SK-N-SH (cell line): ENCODE data around the gene COL12A1. TPM values are rescaled to one million over a fixed set of nuclear protein-coding genes. Genes with fewer than 3 reads are reported as not detected.

ENCODE experiments used
- CTCF ChIA-PET: fragments of 300-600, 350-600 bp; formaldehyde crosslinking; extraction: SDS; loops from one replicate; lab custom pipeline; 2021; lab: Yijun Ruan, JAX
- POLR2A ChIA-PET: fragments of 350-600 bp; sonication (Branson Sonifier 250); formaldehyde crosslinking; extraction: SDS; loops from one replicate; lab custom pipeline; 2020; ENCODE audit warnings: antibody characterized with exemption, inconsistent platforms; lab: Yijun Ruan, JAX
- DNase-seq: peaks from one replicate; pipeline ENCODE4 v3.0.0; 2012
- H2AFZ ChIP-seq: fragments of 200-600 bp; sonication (generic); 2 replicates; pipeline ENCODE4 v1.8.1; 2016; ENCODE audit warnings: antibody characterized with exemption, mild to moderate bottlenecking, low read depth
- H3F3A ChIP-seq: fragments of 200-600 bp; sonication (generic); replicated peaks from 2 replicates; pipeline ENCODE3; 2016; ENCODE audit warnings: antibody characterized with exemption, mild to moderate bottlenecking; ENCODE audit not compliant: insufficient read depth
- H3K27ac ChIP-seq, 2 experiments: fragments of 200-500 bp in 1 of 2; fragments of 200-600 bp in 1 of 2; sonication (Bioruptor generic) in 1 of 2; sonication (generic), shearing (Covaris generic) in 1 of 2; 2 replicates each; pipeline versions ENCODE4 v1.5.1 to v1.6.1; 2014 to 2016; ENCODE audit warnings: low read depth in 2 of 2, inconsistent platforms in 1 of 2, low read length in 1 of 2, mild to moderate bottlenecking in 1 of 2, mixed read lengths in 1 of 2
- H3K27me3 ChIP-seq: fragments of 200-600 bp; sonication (generic), shearing (Covaris generic); 2 replicates; pipeline ENCODE4 v1.6.1; 2016; ENCODE audit warnings: mixed run types; ENCODE audit not compliant: insufficient read depth
- H3K36me3 ChIP-seq, 2 experiments: fragments of 200-500 bp in 1 of 2; fragments of 200-600 bp in 1 of 2; sonication (Bioruptor generic) in 1 of 2; sonication (generic) in 1 of 2; replicated peaks in 1 of 2; 2 replicates each; pipeline versions ENCODE3 to v1.5.1; 2014 to 2016; ENCODE audit warnings: low read length in 1 of 2, mild to moderate bottlenecking in 1 of 2; ENCODE audit not compliant: insufficient read depth in 2 of 2, control insufficient read depth in 1 of 2
- H3K4me1 ChIP-seq, 2 experiments: fragments of 200-500 bp in 1 of 2; fragments of 200-600 bp in 1 of 2; sonication (Bioruptor generic) in 1 of 2; sonication (generic), shearing (Covaris generic) in 1 of 2; 2 replicates each; pipeline versions ENCODE4 v1.5.1 to v1.6.1; 2014 to 2016; ENCODE audit warnings: low read depth in 1 of 2, low read length in 1 of 2, mixed run types in 1 of 2; ENCODE audit not compliant: insufficient read depth in 2 of 2, control insufficient read depth in 1 of 2
- H3K4me2 ChIP-seq: fragments of 200-600 bp; sonication (generic), shearing (Covaris generic); 2 replicates; pipeline ENCODE4 v1.6.1; 2017; ENCODE audit warnings: mixed run types
- H3K4me3 ChIP-seq, 2 experiments: fragments of 200-500 bp in 1 of 2; fragments of 200-600 bp in 1 of 2; sonication (Bioruptor generic) in 1 of 2; sonication (generic), shearing (Covaris generic) in 1 of 2; 2 replicates each; pipeline versions ENCODE4 v1.5.1 to v1.8.1; 2014 to 2016; ENCODE audit warnings: low read depth in 2 of 2, inconsistent platforms in 1 of 2, low read length in 1 of 2, mild to moderate bottlenecking in 1 of 2, mixed read lengths in 1 of 2, moderate library complexity in 1 of 2
- H3K79me2 ChIP-seq: fragments of 200-600 bp; sonication (generic); 2 replicates; pipeline ENCODE4 v1.8.1; 2017; ENCODE audit warnings: mild to moderate bottlenecking; ENCODE audit not compliant: insufficient read depth
- H3K9ac ChIP-seq: fragments of 200-600 bp; sonication (generic); 2 replicates; pipeline ENCODE4 v1.6.1; 2017; ENCODE audit warnings: mixed run types
- H3K9me2 ChIP-seq: fragments of 200-600 bp; sonication (generic); 2 replicates; pipeline ENCODE4 v1.6.1; 2017; ENCODE audit warnings: mixed run types
- H3K9me3 ChIP-seq: fragments of 200-600 bp; sonication (generic); 2 replicates; pipeline ENCODE4 v1.6.1; 2017; ENCODE audit warnings: mixed run types, mild to moderate bottlenecking, moderate library complexity
- H4K20me1 ChIP-seq: fragments of 200-600 bp; sonication (generic); 2 replicates; pipeline ENCODE4 v1.6.1; 2017; ENCODE audit warnings: mild to moderate bottlenecking, mixed run types; ENCODE audit not compliant: insufficient read depth
- ELF1 ChIP-seq: IDR thresholded peaks from 2 replicates; pipeline ENCODE4 v1.4.0; 2012
- EP300 ChIP-seq, 2 experiments: IDR thresholded peaks; 2 replicates each; pipeline versions ENCODE4 v1.4.0 to v1.6.1; 2012; ENCODE audit warnings: borderline replicate concordance in 1 of 2, low read depth in 1 of 2, low read length in 1 of 2
- FOSL2 ChIP-seq: IDR thresholded peaks from 2 replicates; pipeline ENCODE4 v1.4.0; 2012; ENCODE audit warnings: low read depth, mild to moderate bottlenecking, moderate library complexity, borderline replicate concordance
- FOXJ3 ChIP-seq: sonication (generic); formaldehyde crosslinking; IDR thresholded peaks from 2 replicates; pipeline ENCODE4 v1.5.1; 2020; ENCODE audit warnings: mild to moderate bottlenecking, missing genetic modification reagents
- FOXM1 ChIP-seq: IDR thresholded peaks from 2 replicates; pipeline ENCODE4 v1.4.0; 2012; ENCODE audit warnings: low read depth, mild to moderate bottlenecking
- GABPA ChIP-seq: IDR thresholded peaks from 2 replicates; pipeline ENCODE4 v1.4.0; 2012; ENCODE audit warnings: low read depth, mild to moderate bottlenecking
- GATA2 ChIP-seq: sonication (generic); formaldehyde crosslinking; IDR thresholded peaks from 2 replicates; pipeline ENCODE4 v1.5.0; 2020; ENCODE audit warnings: mild to moderate bottlenecking, missing genetic modification reagents
- IRF3 ChIP-seq: fragments of 150-350 bp; IDR thresholded peaks from 2 replicates; pipeline ENCODE4 v1.6.1; 2016; ENCODE audit warnings: mild to moderate bottlenecking, low read depth, low read length
- JUND ChIP-seq: IDR thresholded peaks from 2 replicates; pipeline ENCODE4 v1.4.0; 2012
- MAX ChIP-seq: IDR thresholded peaks from 2 replicates; pipeline ENCODE4 v1.4.0; 2012; ENCODE audit warnings: low read depth
- MXI1 ChIP-seq: IDR thresholded peaks from 2 replicates; pipeline ENCODE4 v1.6.1; 2012; ENCODE audit warnings: mild to moderate bottlenecking, low read depth, low read length, improper control_type of control experiment
- POLR2AphosphoS5 ChIP-seq: IDR thresholded peaks from 2 replicates; pipeline ENCODE4 v1.6.1; 2012; ENCODE audit warnings: low read depth, low read length
- RAD21 ChIP-seq: IDR thresholded peaks from 2 replicates; pipeline ENCODE4 v1.6.1; 2012; ENCODE audit warnings: mild to moderate bottlenecking, low read length
- RFX5 ChIP-seq: IDR thresholded peaks from 2 replicates; pipeline ENCODE4 v1.6.1; 2012; ENCODE audit warnings: mild to moderate bottlenecking, improper control_type of control experiment, low read length
- SIN3A ChIP-seq: IDR thresholded peaks from 2 replicates; pipeline ENCODE4 v1.6.1; 2012; ENCODE audit warnings: low read depth, mild to moderate bottlenecking, low read length, moderate library complexity, borderline replicate concordance
- SMC3 ChIP-seq: IDR thresholded peaks from 2 replicates; pipeline ENCODE4 v1.6.1; 2012; ENCODE audit warnings: low read depth, low read length, improper control_type of control experiment
- TCF12 ChIP-seq: IDR thresholded peaks from 2 replicates; pipeline ENCODE4 v1.4.0; 2012
- USF2 ChIP-seq: fragments of 150-350 bp; IDR thresholded peaks from 2 replicates; pipeline ENCODE4 v1.6.1; 2017; ENCODE audit warnings: antibody characterized with exemption, low read length, low read depth, borderline replicate concordance
- YY1 ChIP-seq: IDR thresholded peaks from 2 replicates; pipeline ENCODE4 v1.4.0; 2012; ENCODE audit warnings: low read depth, mild to moderate bottlenecking
- ZBTB33 ChIP-seq: IDR thresholded peaks from 2 replicates; pipeline ENCODE4 v1.4.0; 2012; ENCODE audit warnings: low read depth, borderline replicate concordance
- WGBS: methylation state at CpG from one replicate; pipeline ENCODE4 v1.1.6; 2017; ENCODE audit warnings: low lambda C conversion rate; 5-methylcytosine and 5-hydroxymethylcytosine counted together
- polyA plus RNA-seq, 3 experiments: library from polyadenylated mRNA; depleted of rRNA; stranded (reverse); fragments of >200 nt; gene quantifications; 2 replicates each; pipeline ENCODE4 v1.2.3, GENCODE V29; 2012

COL12A1 gene
- polyA plus RNA-seq, 1 of the 3 experiments (the other 2 are of a cell fraction), result 0.03 TPM

- no peak overlapping the region for H3K4me3 ChIP-seq
- DNase-seq, result no peak
- ChIA-PET POLR2A (no interaction called here), CTCF (interaction anchor here (1.0 kb wide), 1 partner anchor 23 kb away, joined by 3 read pairs; no protein-coding TSS in a partner anchor)
- no peaks in the 10 kb centered on the region for H3K27me3 ChIP-seq
- 18% methylated on average over 5 of the region's 5 CpGs for WGBS
- H3K4me2 ChIP-seq, result no peak overlapping the region
- no peaks in the 10 kb centered on the region for H3K9me2 ChIP-seq
- no peaks in the 10 kb centered on the region for H3F3A ChIP-seq
- H3K36me3 ChIP-seq, result no peaks in the 10 kb centered on the region
- H3K79me2 ChIP-seq, result no peaks in the 10 kb centered on the region
- H3K9ac ChIP-seq, result no peak overlapping the region
- no peak overlapping the region for H3K27ac ChIP-seq
- TF ChIP-seq TCF12, result no peak
- H3K4me1 ChIP-seq, result no peaks in the 10 kb centered on the region
- H3K9me3 ChIP-seq, result no peaks in the 10 kb centered on the region
- H4K20me1 ChIP-seq, result no peaks in the 10 kb centered on the region
- H2AFZ ChIP-seq, result no peak overlapping the region
These were observed 25.0 kb downstream of the COL12A1 start for GRCh38 chr6:75180864-75181263.

- CTCF ChIA-PET, result no interaction called here
- Histone ChIP-seq H3F3A (no peaks in the 10 kb centered on the region), H3K9ac (no peak overlapping the region), H3K9me3 (no peaks in the 10 kb centered on the region), H4K20me1 (no peaks in the 10 kb centered on the region), H3K79me2 (no peaks in the 10 kb centered on the region), H3K4me2 (no peak overlapping the region), H3K36me3 (no peaks in the 10 kb centered on the region), H3K27me3 (peaks cover 8% of the 10 kb centered on the region; the same call in 1 of the 2 replicates), H2AFZ (no peak overlapping the region), H3K27ac (no peak overlapping the region), H3K4me1 (no peaks in the 10 kb centered on the region), H3K9me2 (no peaks in the 10 kb centered on the region), H3K4me3 (no peak overlapping the region)
- no peak for DNase-seq
- POLR2A ChIA-PET, result no interaction called here
- TF ChIP-seq POLR2AphosphoS5, result no peak
- TF ChIP-seq EP300 (IDR thresholded peaks at IDR 0.05; ENCODE audit: borderline replicate concordance in 1 of 2, low read depth in 1 of 2, low read length in 1 of 2), result no peak
- 0% methylated on average over 1 of the region's 1 CpG for WGBS
These were observed 27.1 kb downstream of the COL12A1 start for GRCh38 chr6:75178757-75179156.

GRCh38 chr6:75176076-75176582 is 29.7 kb downstream of the COL12A1 start:
- WGBS, result 9% methylated on average over 3 of the region's 3 CpGs

More at GRCh38 chr6:75176076-75176582, 29.7 kb downstream of the COL12A1 start:
- no peak for DNase-seq
- H3K27me3 ChIP-seq, result peaks cover 17% of the 10 kb centered on the region; the same call in 1 of the 2 replicates
- ChIA-PET CTCF (no interaction called here), POLR2A (no interaction called here)
- no peaks in the 10 kb centered on the region for H3K9me2 ChIP-seq
- no peak overlapping the region for H2AFZ ChIP-seq
- H3K9me3 ChIP-seq, result no peaks in the 10 kb centered on the region
- TF ChIP-seq JUND (no peak), FOXM1 (no peak), YY1 (no peak), FOSL2 (no peak), GATA2 (no peak), IRF3 (no peak), USF2 (no peak), MAX (no peak), SMC3 (no peak), MXI1 (no peak), RFX5 (no peak), ZBTB33 (no peak), EP300 (IDR thresholded peaks at IDR 0.05; ENCODE audit: borderline replicate concordance in 1 of 2, low read depth in 1 of 2, low read length in 1 of 2) (no peak), RAD21 (no peak), GABPA (no peak), FOXJ3 (CRISPR knock-in tag) (no peak), TCF12 (no peak), ELF1 (no peak), POLR2AphosphoS5 (no peak), SIN3A (no peak)
- no peaks in the 10 kb centered on the region for H3K36me3 ChIP-seq
- H3K4me2 ChIP-seq, result no peak overlapping the region
- H3K9ac ChIP-seq, result no peak overlapping the region
- H4K20me1 ChIP-seq, result no peaks in the 10 kb centered on the region
- no peak overlapping the region for H3K27ac ChIP-seq
- no peaks in the 10 kb centered on the region for H3K79me2 ChIP-seq
- H3K4me1 ChIP-seq, result no peaks in the 10 kb centered on the region
- H3F3A ChIP-seq, result no peaks in the 10 kb centered on the region
- no peak overlapping the region for H3K4me3 ChIP-seq
